Activated CD4-positive, CD25-positive, alpha-beta regulatory T cell (primary cell): Measurements from ENCODE around the gene TBATA.
"Not testable (repeated sequence)": the region's sequence is repeated elsewhere in the genome, so short reads cannot be mapped to it uniquely, and the experiment has no call there.

Experiments used
- DNase-seq, 4 experiments: peaks; one replicate each; lab custom pipeline; 2025; lab: John Stamatoyannopoulos, UW

The TBATA gene

GRCh38 chr10:70779088-70779487 lies 6.1 kb downstream of the TBATA start:
- no peak for DNase-seq

GRCh38 chr10:70778267-70778924 lies 6.8 kb downstream of the TBATA start:
- DNase-seq, result no peak

GRCh38 chr10:70777063-70777875 lies 7.9 kb downstream of the TBATA start:
- DNase-seq, result no peak

GRCh38 chr10:70776455-70777005 lies 8.6 kb downstream of the TBATA start:
- no peak for DNase-seq

DNA sequence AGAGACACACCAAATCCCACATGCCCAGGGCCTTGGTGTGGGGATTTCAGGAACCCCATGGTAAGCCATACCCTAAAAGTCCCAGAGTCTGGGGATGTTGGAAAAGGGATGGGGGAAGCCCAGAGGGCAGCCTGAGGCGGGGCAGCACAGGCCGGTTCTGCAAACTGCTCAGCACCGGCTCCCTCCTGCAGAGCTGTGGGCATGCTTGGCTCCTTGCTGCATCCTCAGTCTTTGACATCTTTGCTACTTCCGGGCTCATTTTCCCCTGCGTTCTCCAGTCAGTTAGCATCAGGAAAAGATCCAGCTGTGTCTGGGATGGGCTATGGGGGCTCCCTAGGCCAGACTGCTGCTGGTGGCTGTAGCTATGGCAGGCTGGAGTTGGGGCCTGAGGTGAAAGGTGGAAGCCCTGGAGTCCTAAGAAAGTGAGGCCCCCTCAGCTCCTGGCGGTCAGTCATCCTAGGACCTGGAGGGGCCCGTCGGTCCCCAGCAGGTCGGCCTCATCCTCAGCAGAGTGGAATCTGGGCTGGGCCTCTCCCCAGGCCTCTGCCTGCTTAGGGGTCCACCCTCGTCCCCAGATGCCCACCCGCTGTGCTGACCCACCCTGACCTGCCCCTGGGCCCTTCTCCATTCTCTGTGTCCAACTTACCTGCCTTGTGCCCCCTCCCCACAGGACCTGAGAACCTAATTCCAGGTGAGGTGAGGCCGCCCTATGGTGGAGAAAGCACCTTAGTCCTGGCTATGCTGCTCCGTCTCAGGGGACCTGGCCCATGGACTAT lies 9.3 kb downstream of the TBATA start:
- DNase-seq, result no peak

- no peak for DNase-seq
Observed at GRCh38 chr10:70774810-70775678, 10.1 kb downstream of the TBATA start.

- no peak for DNase-seq
Observed at GRCh38 chr10:70773965-70774809, 11.0 kb downstream of the TBATA start.

DNA sequence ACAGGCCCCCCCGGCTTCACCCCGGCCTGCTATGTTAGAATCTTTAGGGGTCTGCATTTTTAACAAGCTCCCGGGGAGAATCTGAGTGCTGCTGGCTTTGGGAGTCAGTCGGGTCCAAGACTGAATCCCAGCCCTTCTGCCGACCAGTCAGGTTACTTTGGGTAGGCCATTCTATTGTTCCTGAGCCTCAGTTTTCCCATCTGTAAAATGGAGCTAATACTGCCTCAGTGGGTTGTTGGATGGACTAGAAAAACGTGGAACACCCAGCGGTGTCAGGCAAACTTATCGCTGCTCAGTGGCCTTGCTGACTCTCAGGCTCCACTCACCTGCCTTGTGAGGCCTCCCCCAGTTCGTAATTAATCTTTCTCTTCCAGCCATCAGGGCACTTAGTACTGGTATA lies 11.7 kb downstream of the TBATA start:
- no peak for DNase-seq

DNA sequence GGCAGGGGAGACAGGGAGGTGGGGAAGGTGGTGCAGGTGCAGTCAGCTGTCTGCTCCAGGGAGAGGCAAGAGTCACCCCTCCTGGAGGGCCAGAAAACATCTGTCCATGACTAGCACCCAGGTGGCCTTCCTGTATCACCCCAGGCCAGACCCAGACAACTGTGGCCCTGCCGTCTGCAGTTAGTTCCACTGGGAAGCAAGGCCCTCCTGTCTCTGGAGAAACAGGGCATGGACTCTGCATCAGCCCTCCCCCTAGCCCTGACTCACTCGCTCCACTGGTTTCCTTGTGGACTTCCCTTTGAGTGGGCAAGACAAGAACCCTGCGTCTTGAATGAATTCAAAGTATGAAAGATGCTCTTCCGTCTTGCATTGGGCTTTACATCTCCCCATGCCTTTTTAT lies 12.6 kb downstream of the TBATA start:
- DNase-seq, result no peak

DNA sequence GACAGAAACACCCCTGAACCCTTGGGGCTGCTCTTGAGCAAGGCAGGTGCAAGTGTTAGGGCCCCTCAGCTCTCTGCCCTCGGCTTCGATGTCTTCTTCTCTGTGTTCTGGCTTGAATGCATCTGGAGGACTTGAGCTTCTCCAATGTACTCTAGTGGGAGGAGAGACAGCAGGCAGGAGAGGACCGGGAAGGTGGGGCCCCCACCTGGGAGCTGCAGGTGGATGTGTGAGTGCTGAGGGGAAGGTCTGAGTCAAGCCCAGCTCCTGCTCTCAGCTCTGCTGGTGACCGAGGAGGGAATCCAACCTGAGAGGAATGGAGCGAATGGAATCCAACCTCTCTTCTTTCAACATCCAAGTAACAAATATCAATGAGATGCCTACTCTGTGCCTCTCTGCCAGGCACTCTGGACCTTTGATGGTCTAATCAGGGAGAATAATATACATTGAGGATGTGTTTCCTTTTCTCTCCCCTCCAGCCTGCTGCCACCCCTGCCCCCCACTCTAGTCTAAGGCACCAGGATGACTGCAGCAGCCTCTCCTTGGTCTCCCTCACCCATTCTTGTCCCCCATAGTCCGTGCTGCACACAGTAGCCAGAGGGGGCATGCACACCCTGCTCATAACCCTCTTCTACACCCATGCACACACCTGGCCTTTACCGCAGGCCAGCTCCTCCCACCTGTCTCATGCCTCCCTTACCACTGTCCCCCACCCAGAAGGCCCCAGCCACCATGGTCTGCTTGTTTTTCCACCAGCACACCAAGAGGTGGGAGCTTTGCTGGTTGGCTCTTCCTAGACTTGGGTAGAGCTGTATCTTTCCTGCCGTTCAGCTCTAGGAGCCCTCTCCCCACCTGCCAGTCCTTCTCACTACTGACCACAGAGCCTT lies 13.6 kb downstream of the TBATA start:
- no peak for DNase-seq

DNA sequence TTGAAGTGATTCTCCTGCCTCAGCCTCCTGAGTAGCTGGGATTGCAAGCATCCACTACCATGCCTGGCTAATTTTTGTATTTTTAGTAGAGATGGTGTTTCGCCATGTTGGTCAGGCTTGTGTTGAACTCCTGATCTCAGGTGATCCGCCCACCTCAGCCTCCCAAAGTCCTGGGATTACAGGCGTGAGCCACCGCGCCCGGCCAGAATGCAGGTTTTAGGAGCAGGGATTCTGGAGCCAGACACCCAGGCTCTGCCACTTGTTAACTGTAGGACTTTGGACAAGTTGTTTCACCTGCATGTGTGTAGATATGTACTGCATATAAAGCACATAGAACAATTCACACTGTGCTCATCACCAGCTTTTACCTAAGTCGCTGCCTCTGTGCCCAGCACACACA lies 14.7 kb downstream of the TBATA start:
- not testable (repeated sequence) for DNase-seq

DNA sequence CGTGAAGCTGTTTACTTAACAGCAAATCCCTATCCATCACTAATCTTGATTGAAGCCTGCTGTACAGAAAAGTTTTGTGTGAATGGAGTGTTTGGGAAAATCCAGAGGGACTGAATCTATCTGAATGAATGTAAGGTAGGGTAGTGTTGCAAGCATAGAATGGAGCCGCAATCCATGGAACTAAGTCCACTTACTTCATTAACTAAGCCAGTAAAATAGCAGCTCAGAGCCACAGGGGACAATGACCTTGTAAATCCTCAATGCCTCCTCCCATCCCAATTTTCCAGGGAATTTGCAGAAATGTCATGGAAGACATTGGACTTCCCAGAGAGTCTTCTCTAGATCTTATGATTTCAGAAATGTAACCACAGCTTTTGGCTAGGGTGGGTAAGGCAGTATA lies 15.2 kb downstream of the TBATA start:
- no peak for DNase-seq

GRCh38 chr10:70769121-70769520 lies 16.1 kb downstream of the TBATA start:
- DNase-seq, result no peak

GRCh38 chr10:70768026-70768685 lies 17.0 kb downstream of the TBATA start:
- DNase-seq, result not testable (repeated sequence)

- DNase-seq, result no peak
Observed at GRCh38 chr10:70765794-70766594, 19.2 kb downstream of the TBATA start.

GRCh38 chr10:70763567-70763966 lies 21.6 kb downstream of the TBATA start:
- no peak for DNase-seq

GRCh38 chr10:70762441-70763175 lies 22.6 kb downstream of the TBATA start:
- DNase-seq, result no peak
